ENCODE data around the gene BFSP1.

DNA sequence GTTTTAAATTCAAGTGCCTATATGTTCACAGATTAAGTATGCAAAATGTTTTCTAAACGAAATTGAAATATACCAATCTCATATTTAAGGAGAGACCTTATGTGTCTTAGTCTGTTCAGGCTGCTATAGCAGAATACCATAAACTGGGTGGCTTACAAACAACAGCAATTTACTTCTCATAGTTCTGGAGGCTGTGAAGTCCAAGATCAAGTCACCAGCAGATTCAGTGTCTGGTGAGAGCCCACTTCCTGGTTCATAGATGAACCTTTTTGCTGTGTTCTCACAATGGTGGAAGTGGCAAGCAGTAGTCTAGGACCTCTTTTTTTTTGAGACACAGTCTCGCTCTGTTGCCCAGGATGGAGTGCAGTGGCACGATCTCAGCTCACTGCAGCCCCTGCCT, 35.2 kb upstream of the BFSP1 start:
- TF ChIP-seq POLR2AphosphoS5 (IDR thresholded peaks at IDR 0.05; ENCODE audit: borderline replicate concordance, low read depth, low read length) = no peak
- TF ChIP-seq EZH2 (IDR thresholded peaks at IDR 0.05) = no peak
